ENCODE measurements around the gene NLGN4Y. TPM values are rescaled to one million over a fixed set of nuclear protein-coding genes. Genes with fewer than 3 reads are reported as not detected.

The NLGN4Y gene
- total and polyA plus RNA-seq, 2 of the 13 experiments (the other 11 are each of a cell fraction or from before 2014, with no cell fraction given) = 6.0 to 16.5 TPM

- in situ Hi-C loops (cut with HindIII; ENCODE audit: extremely low pct_ligation_motif_present, low pct_unique_long_range_greater_than_20kb) = no loop called here
- H4K20me1 ChIP-seq (ENCODE audit: insufficient read depth, low read length) = no peaks in the 10 kb centered on the region
- ATAC-seq (no peak), FAIRE-seq (no peak), DNase-seq (ENCODE audit: low spot score) (no peak)
- no peak overlapping the region for H3K4me2 ChIP-seq (ENCODE audit: low read depth, low read length)
- ChIA-PET POLR2A (no interaction called here), CTCF (ENCODE audit: low intra/inter-chr PET ratio, low total read pairs) (no interaction called here)
- no peak overlapping the region for H3K9ac ChIP-seq (ENCODE audit: insufficient read depth, low read depth, low read length)
- H3K4me3 ChIP-seq (replicated peaks in 1 of 3; ENCODE audit: insufficient read depth in 1 of 3, low read depth in 2 of 3, low read length in 3 of 3) = no peak overlapping the region
- no peaks in the 10 kb centered on the region for H3K9me3 ChIP-seq (ENCODE audit: low read length)
- H2AFZ ChIP-seq (ENCODE audit: low read length) = no peak overlapping the region
- H3K36me3 ChIP-seq (replicated peaks in 1 of 2; ENCODE audit: control insufficient read depth in 1 of 2, insufficient read depth in 2 of 2, low read length in 2 of 2) = no peaks in the 10 kb centered on the region
- no peak for TF ChIP-seq SATB2 (CRISPR knock-in tag; IDR thresholded peaks at IDR 0.05)
- no peaks in the 10 kb centered on the region for H3K4me1 ChIP-seq (ENCODE audit: insufficient read depth, low read length)
- no peak overlapping the region for H3K27ac ChIP-seq (ENCODE audit: extremely low read length, insufficient read depth, low read length)
- no peaks in the 10 kb centered on the region for H3K27me3 ChIP-seq (ENCODE audit: control insufficient read depth in 1 of 2, insufficient read depth in 2 of 2, low read length in 2 of 2)
- H3K79me2 ChIP-seq (ENCODE audit: insufficient read depth, low read length) = no peaks in the 10 kb centered on the region
- no TSS peak for BruUV-seq (replicated peaks)
- intact Hi-C loops (cut with micrococcal nuclease; ENCODE audit: unreplicated experiment) = no loop called here
- 93% methylated on average over 2 of the region's 2 CpGs for WGBS (ENCODE audit: low lambda C conversion rate)
These were observed 276.8 kb downstream of the NLGN4Y start for GRCh38 chrY:14801096-14801495.

GRCh38 chrY:14802125-14802524 lies 277.8 kb downstream of the NLGN4Y start:
- ChIA-PET POLR2A (no interaction called here), CTCF (ENCODE audit: low intra/inter-chr PET ratio, low total read pairs) (no interaction called here)
- in situ Hi-C loops (cut with HindIII; ENCODE audit: extremely low pct_ligation_motif_present, low pct_unique_long_range_greater_than_20kb) (no loop called here), intact Hi-C loops (cut with micrococcal nuclease; ENCODE audit: unreplicated experiment) (no loop called here)
- Histone ChIP-seq H4K20me1 (ENCODE audit: insufficient read depth, low read length) (no peaks in the 10 kb centered on the region), H3K27me3 (ENCODE audit: control insufficient read depth in 1 of 2, insufficient read depth in 2 of 2, low read length in 2 of 2) (no peaks in the 10 kb centered on the region), H3K9me3 (ENCODE audit: low read length) (no peaks in the 10 kb centered on the region), H3K9ac (ENCODE audit: insufficient read depth, low read depth, low read length) (no peak overlapping the region), H3K4me1 (ENCODE audit: insufficient read depth, low read length) (no peaks in the 10 kb centered on the region), H3K27ac (ENCODE audit: extremely low read length, insufficient read depth, low read length) (no peak overlapping the region), H3K4me2 (ENCODE audit: low read depth, low read length) (no peak overlapping the region), H2AFZ (ENCODE audit: low read length) (no peak overlapping the region), H3K4me3 (replicated peaks in 1 of 3; ENCODE audit: insufficient read depth in 1 of 3, low read depth in 2 of 3, low read length in 3 of 3) (no peak overlapping the region), H3K36me3 (replicated peaks in 1 of 2; ENCODE audit: control insufficient read depth in 1 of 2, insufficient read depth in 2 of 2, low read length in 2 of 2) (no peaks in the 10 kb centered on the region), H3K79me2 (ENCODE audit: insufficient read depth, low read length) (no peaks in the 10 kb centered on the region)
- 95% methylated on average over 3 of the region's 3 CpGs for WGBS (ENCODE audit: low lambda C conversion rate)
- FAIRE-seq (no peak), ATAC-seq (no peak), DNase-seq (ENCODE audit: low spot score) (no peak)
- BruUV-seq (replicated peaks) = no TSS peak
- TF ChIP-seq ZBTB21 (CRISPR knock-in tag; IDR thresholded peaks at IDR 0.05) = no peak

- Histone ChIP-seq H3K27ac (ENCODE audit: extremely low read length, insufficient read depth, low read length) (no peak overlapping the region), H3K4me1 (ENCODE audit: insufficient read depth, low read length) (peaks cover 10% of the 10 kb centered on the region), H4K20me1 (ENCODE audit: insufficient read depth, low read length) (no peaks in the 10 kb centered on the region), H3K9ac (ENCODE audit: insufficient read depth, low read depth, low read length) (no peak overlapping the region), H3K27me3 (ENCODE audit: control insufficient read depth in 1 of 2, insufficient read depth in 2 of 2, low read length in 2 of 2) (no peaks in the 10 kb centered on the region), H3K79me2 (ENCODE audit: insufficient read depth, low read length) (no peaks in the 10 kb centered on the region), H3K36me3 (replicated peaks in 1 of 2; ENCODE audit: control insufficient read depth in 1 of 2, insufficient read depth in 2 of 2, low read length in 2 of 2) (no peaks in the 10 kb centered on the region), H3K4me3 (replicated peaks in 1 of 3; ENCODE audit: insufficient read depth in 1 of 3, low read depth in 2 of 3, low read length in 3 of 3) (no peak overlapping the region), H2AFZ (ENCODE audit: low read length) (no peak overlapping the region), H3K9me3 (ENCODE audit: low read length) (no peaks in the 10 kb centered on the region), H3K4me2 (ENCODE audit: low read depth, low read length) (no peak overlapping the region)
- no peak for FAIRE-seq
- POLR2A ChIA-PET = no interaction called here
- CTCF ChIA-PET (ENCODE audit: low intra/inter-chr PET ratio, low total read pairs) = no interaction called here
- no peak for ATAC-seq
- DNase-seq (ENCODE audit: low spot score) = no peak
- in situ Hi-C loops (cut with HindIII; ENCODE audit: extremely low pct_ligation_motif_present, low pct_unique_long_range_greater_than_20kb) = no loop called here
- intact Hi-C loops (cut with micrococcal nuclease; ENCODE audit: unreplicated experiment) = no loop called here
- BruUV-seq (replicated peaks) = no TSS peak
- TF ChIP-seq SNRNP70 (IDR thresholded peaks at IDR 0.05; ENCODE audit: low read depth, low read length) (no peak), E2F1 (CRISPR knock-in tag; IDR thresholded peaks at IDR 0.05) (no peak), ZNF629 (CRISPR knock-in tag; conservative IDR thresholded peaks at IDR 0.05) (no peak), TBP (CRISPR knock-in tag; IDR thresholded peaks at IDR 0.05) (no peak), RFXANK (CRISPR knock-in tag; IDR thresholded peaks at IDR 0.05) (no peak), ZNF607 (CRISPR knock-in tag; IDR thresholded peaks at IDR 0.05; ENCODE audit: borderline replicate concordance) (no peak), LCORL (IDR thresholded peaks at IDR 0.05) (no peak), LCORL (CRISPR knock-in tag; IDR thresholded peaks at IDR 0.05) (no peak), THAP9 (CRISPR knock-in tag; IDR thresholded peaks at IDR 0.05; ENCODE audit: borderline replicate concordance) (no peak)
These were observed 279.7 kb downstream of the NLGN4Y start for GRCh38 chrY:14804041-14804440.

All from HepG2 (cell line).